PC-9 (cell line): ENCODE results near the gene SLC24A2.

ENCODE experiments used
- EZH2 ChIP-seq: fragments of 200-600 bp; sonication (generic); IDR thresholded peaks from 2 replicates; pipeline ENCODE4 v1.8.0; 2017; ENCODE audit warnings: antibody characterized with exemption, low read depth
- TF ChIP-seq, protein P1 (sequence below): fragments of 200-600 bp; sonication (generic); conservative IDR thresholded peaks from 2 replicates; pipeline ENCODE4 v1.6.1; 2017; ENCODE audit warnings: mixed run types, antibody characterized with exemption, mild to moderate bottlenecking, moderate library complexity

DNA sequence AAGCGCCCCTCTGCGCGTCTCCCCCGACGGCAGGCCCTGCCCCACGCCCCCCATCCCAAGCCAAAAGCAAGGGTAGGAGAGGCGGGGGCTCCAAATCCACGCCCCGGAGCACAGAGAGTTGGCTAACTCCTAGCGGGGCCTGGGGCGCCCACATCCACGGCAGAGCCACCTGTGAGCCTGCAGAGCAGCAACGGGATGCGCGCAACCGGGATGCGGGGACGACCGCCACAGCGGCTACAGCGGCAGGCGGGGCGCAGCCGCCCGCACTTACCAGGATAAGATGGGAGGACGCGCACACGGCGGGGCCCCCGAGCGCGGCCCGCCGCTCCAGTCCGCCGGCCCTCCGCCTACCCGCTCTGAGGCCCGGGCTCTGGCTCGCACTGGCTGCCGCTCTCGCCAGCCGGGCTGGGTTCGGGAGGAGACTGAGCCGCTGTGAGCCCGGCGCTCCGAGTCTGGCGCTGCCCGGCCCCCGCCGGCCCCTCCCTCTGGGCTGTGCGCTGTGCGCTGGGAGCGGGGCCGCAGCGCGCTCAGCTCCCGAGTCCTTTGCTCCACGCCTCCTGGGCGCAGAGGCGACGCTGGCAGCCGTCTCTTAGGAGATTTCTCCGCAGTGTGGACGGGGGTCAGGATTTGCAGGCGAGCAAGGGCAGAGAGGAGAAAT is at the start of gene SLC24A2:
- TF ChIP-seq, protein P1, sequence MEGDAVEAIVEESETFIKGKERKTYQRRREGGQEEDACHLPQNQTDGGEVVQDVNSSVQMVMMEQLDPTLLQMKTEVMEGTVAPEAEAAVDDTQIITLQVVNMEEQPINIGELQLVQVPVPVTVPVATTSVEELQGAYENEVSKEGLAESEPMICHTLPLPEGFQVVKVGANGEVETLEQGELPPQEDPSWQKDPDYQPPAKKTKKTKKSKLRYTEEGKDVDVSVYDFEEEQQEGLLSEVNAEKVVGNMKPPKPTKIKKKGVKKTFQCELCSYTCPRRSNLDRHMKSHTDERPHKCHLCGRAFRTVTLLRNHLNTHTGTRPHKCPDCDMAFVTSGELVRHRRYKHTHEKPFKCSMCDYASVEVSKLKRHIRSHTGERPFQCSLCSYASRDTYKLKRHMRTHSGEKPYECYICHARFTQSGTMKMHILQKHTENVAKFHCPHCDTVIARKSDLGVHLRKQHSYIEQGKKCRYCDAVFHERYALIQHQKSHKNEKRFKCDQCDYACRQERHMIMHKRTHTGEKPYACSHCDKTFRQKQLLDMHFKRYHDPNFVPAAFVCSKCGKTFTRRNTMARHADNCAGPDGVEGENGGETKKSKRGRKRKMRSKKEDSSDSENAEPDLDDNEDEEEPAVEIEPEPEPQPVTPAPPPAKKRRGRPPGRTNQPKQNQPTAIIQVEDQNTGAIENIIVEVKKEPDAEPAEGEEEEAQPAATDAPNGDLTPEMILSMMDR: no peak
- no peak for TF ChIP-seq EZH2
